ENCODE measurements around the gene RYR3.
"Not testable (repeated sequence)": the region's sequence is repeated elsewhere in the genome, so short reads cannot be mapped to it uniquely, and the experiment has no call there.

The RYR3 gene

DNA sequence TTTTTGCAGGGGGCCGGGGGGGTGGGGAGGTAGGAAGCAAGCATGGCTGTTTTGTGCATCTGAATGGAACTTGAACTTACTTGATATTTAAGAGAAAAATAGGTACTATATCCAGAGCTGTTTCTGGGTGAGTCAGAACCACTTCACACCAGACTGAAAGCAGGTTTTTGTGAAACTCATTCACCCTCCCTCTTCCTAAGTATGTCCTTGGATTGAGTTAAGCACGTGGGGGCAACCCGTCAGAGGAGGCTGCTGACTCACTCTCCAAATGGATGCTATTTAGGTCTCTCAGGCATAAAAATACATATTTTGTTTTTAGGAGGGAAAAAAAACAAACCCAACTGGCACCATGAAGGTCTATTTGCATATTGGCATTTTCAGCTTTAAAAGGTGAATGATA lies 270.3 kb downstream of the RYR3 start:
- DNase-seq (ENCODE audit: low read depth in 2 of 2), result no peak

DNA sequence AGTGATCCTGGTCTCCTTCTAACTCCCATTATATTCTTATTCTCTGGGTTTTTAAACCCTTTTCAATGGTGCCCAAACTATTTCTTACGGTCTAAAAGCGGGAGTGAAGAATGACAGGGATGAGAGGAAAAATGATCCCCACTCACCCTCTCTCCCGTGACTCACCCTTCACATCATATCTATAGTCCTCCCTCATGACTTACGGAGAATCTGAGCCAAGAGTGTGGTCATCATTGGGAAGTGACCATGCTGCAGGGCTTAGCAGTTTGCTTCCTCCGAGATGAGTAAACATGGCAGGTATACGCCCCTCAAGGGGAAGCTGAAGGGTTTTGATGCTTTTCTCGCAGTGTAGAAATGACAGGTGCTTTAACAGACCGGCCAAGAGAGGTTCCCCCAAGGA lies 274.0 kb downstream of the RYR3 start:
- DNase-seq (ENCODE audit: low read depth in 2 of 2), result no peak

DNA sequence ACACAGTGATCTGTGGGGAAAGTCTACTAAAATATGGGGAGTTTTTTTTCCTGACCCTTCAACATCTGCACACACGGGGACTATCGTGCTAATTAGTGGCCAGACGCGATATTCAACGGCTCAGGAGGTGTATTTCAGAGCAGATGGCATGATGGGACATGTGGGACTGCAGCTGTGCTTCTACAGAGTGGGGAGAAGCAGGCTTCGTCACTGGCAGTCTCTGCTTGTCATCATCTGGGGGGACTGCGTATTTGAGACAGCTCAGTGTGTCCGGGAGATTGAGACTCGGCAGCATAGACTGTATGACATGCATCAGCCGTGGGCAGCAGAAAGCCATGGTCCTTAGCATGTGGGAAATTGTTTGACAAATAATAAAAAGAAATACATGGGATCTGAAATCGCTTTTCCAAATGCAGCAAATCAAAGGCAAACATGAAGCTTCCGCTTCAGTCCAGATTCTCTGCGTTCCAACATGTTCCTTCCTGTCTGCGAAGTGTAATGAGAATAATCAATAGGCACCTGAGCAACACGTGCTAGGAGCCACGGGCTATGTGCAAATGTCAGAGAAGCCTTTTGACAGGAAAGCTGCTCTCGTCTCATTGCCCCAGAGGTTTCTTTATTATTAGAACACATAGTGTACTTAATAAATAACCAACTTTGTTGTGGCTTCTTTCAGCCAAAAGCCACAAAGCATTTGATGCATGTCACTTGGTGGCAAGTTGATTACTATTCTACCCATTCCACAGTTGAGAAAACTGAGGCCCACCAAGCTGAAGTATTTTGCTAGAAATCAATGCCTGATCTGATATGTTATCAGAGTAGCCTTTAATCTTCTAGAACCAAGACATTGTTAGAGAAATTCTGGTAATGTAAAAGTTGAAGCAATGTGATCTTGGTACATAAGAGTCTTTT lies 276.3 kb downstream of the RYR3 start:
- no peak for DNase-seq (ENCODE audit: low read depth in 2 of 2)

DNA sequence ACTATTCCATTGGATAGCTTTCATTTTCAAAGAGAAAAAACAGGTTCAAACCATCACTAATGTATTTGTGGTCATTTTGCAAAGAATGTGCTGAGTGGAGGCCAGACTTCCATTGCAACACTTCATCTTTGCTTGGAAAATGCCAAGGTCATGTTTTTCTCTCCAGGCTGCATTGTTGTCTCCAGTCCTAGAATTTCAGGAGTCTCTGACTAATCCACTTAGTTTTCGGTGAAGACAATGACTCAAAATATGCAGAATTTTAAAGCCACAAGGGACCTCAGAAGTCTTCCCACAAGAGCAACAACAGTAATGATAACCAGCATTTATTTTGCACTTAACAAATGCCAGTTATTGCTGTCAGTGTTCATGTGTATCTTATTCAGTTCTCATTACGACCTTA lies 277.0 kb downstream of the RYR3 start:
- DNase-seq (ENCODE audit: low read depth in 2 of 2), result no peak

- DNase-seq (ENCODE audit: low read depth in 2 of 2), result no peak
Observed at GRCh38 chr15:33592864-33593263, 282.1 kb downstream of the RYR3 start.

DNA sequence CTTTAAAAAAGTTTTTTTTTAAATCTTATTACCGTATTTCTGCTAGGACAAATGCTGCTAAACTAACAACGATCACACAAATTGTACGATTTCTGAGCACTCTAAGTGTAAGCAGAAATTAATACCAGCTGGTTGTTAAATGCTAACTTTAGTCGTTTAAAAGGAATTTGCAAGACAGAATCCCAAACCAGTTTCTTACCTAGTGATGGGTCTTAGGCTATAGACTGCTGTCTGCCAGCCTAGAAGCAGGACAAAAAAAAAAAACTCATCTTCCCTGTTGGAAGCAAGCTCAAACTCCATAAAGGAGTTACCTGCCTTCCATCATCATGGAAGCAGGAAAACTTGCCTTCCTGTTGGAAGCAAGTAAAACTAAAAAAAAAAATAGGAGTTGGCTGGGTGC lies 287.6 kb downstream of the RYR3 start:
- not testable (repeated sequence) for DNase-seq (ENCODE audit: low read depth in 2 of 2)

DNA sequence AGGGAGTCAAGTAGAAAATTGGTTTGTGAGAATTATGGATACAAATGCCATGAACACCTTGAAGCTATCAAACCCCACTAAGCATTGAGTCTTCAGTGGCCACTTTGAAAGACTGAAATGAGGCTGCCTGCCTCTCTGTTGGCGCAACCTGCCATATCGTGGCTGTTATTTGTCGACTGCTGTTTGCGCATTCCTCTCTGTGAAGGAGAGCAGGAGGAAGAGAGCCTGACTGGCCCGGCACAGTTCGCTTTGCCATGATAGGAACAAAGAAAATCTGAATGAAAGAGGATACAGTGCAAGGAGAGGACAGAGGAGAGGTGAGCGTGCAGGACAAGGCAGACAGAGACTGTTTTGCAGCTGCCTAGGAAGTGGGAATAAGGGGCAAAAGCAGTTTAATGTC lies 289.4 kb downstream of the RYR3 start:
- DNase-seq (ENCODE audit: low read depth in 2 of 2), result no peak

DNA sequence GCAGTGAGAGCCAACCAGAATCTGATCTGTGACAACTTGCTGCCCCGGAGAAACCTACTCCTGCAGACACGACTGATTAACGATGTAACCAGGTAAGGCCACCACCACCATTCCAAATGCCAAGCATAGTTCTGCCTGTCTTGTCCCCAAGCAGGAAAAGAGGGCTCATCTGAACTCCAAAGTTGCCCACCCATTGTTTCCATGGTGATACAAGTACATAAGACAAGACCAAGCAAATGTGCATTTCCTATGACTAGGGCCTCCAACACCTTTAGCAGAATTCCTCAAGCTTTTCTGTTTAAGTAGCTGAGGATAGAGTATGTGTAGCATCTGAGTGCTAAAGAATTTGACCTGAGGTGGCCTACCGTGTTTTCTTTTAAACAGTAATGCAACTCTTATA lies 290.7 kb downstream of the RYR3 start:
- no peak for DNase-seq (ENCODE audit: low read depth in 2 of 2)

- DNase-seq (ENCODE audit: low read depth in 2 of 2), result no peak
Observed at GRCh38 chr15:33608714-33609113, 297.9 kb downstream of the RYR3 start.

GRCh38 chr15:33612721-33613304 lies 302.0 kb downstream of the RYR3 start:
- no peak for DNase-seq (ENCODE audit: low read depth in 2 of 2)

GRCh38 chr15:33616475-33616874 lies 305.7 kb downstream of the RYR3 start:
- DNase-seq (ENCODE audit: low read depth in 2 of 2), result no peak

DNA sequence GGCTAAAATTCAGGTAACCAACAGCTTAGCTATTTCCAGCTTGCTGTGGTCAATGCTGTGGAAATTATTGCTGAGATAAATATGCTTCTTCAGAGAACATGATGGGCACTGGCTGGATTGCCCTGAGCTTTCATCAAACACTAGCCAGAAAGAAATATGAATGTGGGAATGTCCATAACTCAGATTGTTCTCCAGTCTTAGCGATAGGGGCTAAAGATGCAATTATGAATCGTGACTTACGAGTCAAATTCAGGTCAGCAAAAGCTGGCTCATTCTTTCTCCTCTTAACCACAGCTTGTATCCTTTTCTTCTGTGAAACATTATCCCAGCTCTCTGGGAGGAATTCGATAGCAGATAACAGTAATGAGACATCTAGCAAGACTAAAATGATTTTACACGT lies 307.6 kb downstream of the RYR3 start:
- DNase-seq (ENCODE audit: low read depth in 2 of 2), result no peak

GRCh38 chr15:33621141-33621540 lies 310.4 kb downstream of the RYR3 start:
- no peak for DNase-seq (ENCODE audit: low read depth in 2 of 2)

DNA sequence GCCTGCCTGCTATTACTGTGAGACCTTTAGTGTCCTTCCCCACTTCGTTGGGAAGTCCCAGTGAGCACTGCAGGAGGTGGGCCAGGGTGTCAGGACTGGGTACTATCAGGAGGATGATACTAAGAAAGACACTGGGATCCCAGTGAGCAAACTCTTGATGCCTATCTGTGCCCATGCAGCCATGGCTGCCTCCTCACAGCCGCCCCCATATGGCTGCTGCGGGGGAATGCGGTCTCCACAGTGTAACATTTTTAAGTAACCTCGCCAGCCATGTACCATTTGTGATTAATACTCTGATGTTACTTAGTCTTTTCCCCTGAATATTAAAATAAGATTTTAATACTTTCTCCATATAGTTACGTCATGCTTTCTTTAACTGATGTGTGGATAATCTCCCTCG lies 312.2 kb downstream of the RYR3 start:
- DNase-seq (ENCODE audit: low read depth in 2 of 2), result no peak

DNA sequence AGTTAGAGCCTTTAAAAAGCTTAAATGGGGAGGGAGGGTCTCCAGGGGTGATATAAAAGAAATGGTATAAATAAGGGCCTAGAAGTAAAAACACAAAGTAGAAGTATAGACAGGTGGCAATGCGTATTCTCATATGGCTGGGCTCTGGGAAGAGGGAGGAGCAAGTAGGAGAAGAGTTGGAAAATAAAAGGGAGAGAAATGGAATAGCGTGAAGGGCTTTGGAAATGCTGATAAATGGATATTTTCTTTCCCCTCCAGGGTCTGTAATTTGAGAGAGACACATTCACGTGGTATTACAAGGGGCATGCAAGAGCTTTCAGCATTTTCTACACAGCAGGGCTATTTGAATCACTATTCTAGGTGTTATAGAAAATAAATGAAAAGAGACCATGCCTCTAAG lies 313.7 kb downstream of the RYR3 start:
- no peak for DNase-seq (ENCODE audit: low read depth in 2 of 2)

- DNase-seq (ENCODE audit: low read depth in 2 of 2), result no peak
Observed at GRCh38 chr15:33629647-33630046, 318.9 kb downstream of the RYR3 start.

GRCh38 chr15:33636234-33636633 lies 325.5 kb downstream of the RYR3 start:
- DNase-seq (ENCODE audit: low read depth in 2 of 2), result no peak

- DNase-seq (ENCODE audit: low read depth in 2 of 2), result no peak
Observed at GRCh38 chr15:33636958-33637357, 326.2 kb downstream of the RYR3 start.

- no peak for DNase-seq (ENCODE audit: low read depth in 2 of 2)
Observed at GRCh38 chr15:33638453-33638852, 327.7 kb downstream of the RYR3 start.

- DNase-seq (ENCODE audit: low read depth in 2 of 2), result no peak
Observed at GRCh38 chr15:33639051-33639450, 328.3 kb downstream of the RYR3 start.

GRCh38 chr15:33639456-33639855 lies 328.7 kb downstream of the RYR3 start:
- no peak for DNase-seq (ENCODE audit: low read depth in 2 of 2)

GRCh38 chr15:33639978-33640377 lies 329.2 kb downstream of the RYR3 start:
- DNase-seq (ENCODE audit: low read depth in 2 of 2), result no peak

DNA sequence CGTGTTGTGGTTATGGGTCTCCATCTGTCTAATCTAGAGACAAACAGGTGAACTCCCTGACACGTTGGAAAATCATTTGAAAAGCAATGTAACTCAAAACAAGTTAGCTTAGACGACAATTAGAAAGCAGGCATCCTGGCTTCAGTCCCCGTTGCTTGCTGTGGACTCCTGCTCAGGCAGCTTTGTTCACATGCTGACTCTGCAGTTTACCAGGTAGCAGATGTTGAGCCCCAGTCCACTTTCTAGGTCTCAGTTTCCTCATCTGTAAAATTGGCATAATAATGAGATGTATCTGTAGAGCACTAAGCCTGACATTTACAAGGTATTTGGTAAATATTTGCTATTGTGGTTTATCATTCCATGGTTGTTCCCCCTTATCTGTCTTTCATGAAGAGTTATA lies 330.3 kb downstream of the RYR3 start:
- no peak for DNase-seq (ENCODE audit: low read depth in 2 of 2)

DNA sequence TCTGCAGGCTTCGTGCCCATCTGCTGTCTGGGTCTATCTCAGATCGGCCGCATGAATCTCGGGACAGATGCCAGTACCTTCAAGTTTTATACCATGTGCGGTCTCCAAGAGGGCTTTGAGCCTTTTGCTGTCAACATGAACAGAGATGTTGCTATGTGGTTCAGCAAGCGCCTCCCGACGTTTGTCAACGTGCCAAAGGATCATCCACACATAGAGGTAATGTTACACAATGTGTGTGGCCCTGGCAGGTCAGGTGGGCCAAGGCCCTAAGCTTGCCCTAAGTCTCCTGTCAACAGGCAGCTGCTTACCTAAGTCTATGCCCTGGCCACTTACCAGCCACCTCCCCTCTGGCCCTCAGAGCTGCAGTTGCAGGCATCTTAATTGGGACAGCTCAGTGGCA lies 333.5 kb downstream of the RYR3 start:
- DNase-seq (ENCODE audit: low read depth in 2 of 2), result no peak
